NCI-H82 treated with DMSO at 0.1 percent for 48 hours (cell line): ENCODE data around the gene IRX4.

ENCODE experiments used
- DNase-seq: peaks from one replicate; lab custom pipeline; 2025; ENCODE audit not compliant: unreplicated experiment; lab: John Stamatoyannopoulos, UW

IRX4 gene

GRCh38 chr5:1914471-1914870 lies 31.7 kb upstream of the IRX4 start:
- no peak for DNase-seq

- no peak for DNase-seq
Measured at GRCh38 chr5:1913578-1913977, 30.9 kb upstream of the IRX4 start.

DNA sequence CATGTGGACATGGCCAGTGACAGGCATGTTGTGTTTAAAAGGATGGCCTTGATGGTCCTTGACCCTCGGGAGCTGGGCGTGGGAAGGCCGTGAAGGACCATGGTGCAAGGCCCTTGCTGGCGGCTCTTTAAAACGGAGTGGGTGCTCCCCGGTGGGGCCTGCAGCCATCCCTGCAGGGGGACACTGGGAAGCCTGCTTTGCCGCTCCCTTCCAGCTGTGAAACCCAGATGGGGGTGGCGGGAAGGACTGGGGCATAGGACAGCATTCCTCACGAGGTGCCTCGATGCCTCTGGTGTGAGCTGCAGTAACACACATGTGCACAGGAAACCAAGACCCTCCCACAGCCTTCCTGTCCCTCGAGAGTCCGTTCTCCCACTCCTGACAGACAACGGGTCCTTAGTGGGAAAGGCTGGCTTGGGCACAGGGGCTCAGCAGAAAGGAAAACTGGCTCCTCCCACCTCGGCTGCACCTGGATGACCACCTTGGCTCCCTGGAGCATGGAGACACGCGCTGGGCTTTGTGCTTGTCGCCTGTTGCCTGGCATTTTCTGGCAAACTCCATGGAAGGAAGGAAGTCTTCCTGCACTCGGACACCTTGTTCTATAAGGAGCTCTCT lies 30.3 kb upstream of the IRX4 start:
- no peak for DNase-seq

- no peak for DNase-seq
Measured at GRCh38 chr5:1911773-1912235, 29.1 kb upstream of the IRX4 start.

- no peak for DNase-seq
Measured at GRCh38 chr5:1910861-1911772, 28.4 kb upstream of the IRX4 start.

DNA sequence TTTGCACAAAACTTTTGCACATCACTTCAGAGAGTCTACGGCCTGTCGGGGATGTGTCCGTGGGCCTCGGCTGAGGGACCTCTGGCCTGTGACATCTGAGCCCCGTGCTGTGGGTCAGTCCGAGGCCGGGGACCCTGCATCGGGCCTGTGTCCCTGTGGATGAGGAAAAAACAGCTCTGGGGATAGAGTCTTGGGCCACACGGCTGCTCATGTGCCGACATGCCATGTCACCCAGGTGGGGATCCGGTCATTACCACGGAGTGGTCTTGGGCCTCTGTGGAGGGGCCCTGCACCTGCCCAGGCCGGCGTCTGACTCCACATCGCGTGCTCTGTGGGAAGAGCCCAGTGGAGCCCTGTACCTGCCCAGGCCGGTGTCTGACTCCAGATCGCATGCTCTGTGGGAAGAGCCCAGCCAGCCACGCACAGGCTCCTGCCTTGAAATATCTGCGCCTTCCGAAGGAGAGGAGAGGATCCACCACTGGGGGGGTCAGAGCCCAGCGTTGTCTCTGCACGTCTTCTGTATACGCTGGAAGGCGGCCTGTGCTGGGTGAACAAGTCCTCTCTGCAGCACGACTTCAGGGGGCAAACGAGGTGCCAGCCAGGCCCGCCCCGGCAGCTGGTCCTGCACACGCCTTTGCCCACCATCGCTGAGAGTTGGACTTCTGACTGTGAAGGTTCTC lies 27.5 kb upstream of the IRX4 start:
- DNase-seq: no peak

GRCh38 chr5:1909346-1909985 lies 26.7 kb upstream of the IRX4 start:
- DNase-seq: no peak

DNA sequence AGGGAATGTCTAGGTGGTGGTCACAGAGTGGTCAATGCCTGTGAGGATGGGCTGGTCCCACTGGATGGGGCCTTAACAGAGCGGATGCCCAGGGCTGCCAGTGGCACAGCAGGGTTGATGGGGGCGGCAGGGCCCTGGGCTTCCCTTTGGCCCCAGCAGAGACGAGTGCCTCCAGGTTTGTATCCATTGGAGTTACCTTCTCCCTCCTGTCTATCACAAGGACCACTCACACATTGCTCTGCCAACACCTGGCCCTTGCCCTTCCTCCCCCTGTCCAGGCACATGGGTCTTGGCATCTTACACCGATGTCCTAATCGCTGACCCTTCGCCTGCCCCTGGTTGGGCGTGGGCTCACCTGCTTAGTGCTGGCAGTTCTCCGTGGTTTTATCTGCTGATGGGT lies 26.2 kb upstream of the IRX4 start:
- no peak for DNase-seq

DNA sequence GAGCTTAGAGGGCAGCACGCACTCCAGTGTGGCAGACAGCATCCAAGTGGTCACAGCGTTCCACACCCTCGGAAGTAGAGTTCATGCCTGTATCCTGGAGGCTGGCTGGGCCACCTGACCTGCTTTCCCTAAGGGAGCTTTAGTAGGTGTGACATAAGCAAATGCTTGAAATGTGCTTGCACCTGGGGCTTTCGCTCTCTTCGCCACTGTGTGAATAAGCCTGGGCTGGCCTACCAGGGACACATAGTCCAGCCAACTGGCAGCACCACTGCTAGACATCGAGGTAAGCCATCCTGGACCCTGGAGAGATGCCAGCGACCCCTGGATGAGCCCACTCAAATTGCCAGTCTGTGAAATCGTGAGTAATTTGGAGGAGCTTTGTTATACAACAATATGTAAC lies 24.9 kb upstream of the IRX4 start:
- no peak for DNase-seq

GRCh38 chr5:1905108-1905507 lies 22.4 kb upstream of the IRX4 start:
- no peak for DNase-seq

DNA sequence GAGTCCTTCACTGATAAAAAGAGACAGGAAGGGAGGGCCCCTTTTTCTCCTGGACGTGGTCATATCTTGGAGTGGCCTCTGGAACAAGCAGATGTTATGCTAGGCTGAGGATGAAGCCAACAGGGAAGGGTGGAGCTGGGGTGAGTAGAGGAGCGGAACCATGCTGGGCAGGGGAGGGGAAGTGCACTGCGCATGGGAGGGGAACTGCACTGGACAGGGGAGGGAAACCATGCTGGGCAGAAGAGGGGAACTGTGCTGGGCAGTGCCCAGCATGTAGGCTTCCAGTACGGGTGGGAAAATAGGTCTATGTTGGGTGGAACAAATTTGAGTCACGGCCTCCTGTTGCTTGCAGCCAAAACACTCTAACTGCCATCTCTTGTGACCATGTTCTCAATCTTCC lies 19.3 kb upstream of the IRX4 start:
- DNase-seq: no peak

DNA sequence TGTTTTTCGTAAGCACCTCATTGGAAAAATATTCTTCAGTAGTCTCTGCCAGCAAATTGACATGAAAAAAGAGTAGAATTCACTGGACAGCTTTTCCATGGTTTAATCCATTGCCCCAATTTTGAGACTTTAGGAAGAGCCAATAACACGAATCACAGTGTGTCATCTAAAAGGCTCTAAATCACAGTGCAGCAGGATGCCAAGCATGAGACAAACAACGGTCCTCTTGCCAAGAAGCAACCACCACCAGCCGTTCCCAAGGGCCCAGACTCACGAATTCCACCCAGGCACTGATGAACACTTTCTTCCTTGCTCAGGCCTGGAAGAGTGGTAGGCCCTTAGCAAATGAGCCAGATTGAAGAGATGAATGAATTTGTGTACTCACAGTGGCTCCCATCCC lies 18.3 kb upstream of the IRX4 start:
- no peak for DNase-seq

GRCh38 chr5:1899201-1899600 lies 16.5 kb upstream of the IRX4 start:
- no peak for DNase-seq

- DNase-seq: no peak
Measured at GRCh38 chr5:1897816-1898450, 15.2 kb upstream of the IRX4 start.

- DNase-seq: no peak
Measured at GRCh38 chr5:1897386-1897785, 14.7 kb upstream of the IRX4 start.

- DNase-seq: no peak
Measured at GRCh38 chr5:1896602-1897376, 14.1 kb upstream of the IRX4 start.

DNA sequence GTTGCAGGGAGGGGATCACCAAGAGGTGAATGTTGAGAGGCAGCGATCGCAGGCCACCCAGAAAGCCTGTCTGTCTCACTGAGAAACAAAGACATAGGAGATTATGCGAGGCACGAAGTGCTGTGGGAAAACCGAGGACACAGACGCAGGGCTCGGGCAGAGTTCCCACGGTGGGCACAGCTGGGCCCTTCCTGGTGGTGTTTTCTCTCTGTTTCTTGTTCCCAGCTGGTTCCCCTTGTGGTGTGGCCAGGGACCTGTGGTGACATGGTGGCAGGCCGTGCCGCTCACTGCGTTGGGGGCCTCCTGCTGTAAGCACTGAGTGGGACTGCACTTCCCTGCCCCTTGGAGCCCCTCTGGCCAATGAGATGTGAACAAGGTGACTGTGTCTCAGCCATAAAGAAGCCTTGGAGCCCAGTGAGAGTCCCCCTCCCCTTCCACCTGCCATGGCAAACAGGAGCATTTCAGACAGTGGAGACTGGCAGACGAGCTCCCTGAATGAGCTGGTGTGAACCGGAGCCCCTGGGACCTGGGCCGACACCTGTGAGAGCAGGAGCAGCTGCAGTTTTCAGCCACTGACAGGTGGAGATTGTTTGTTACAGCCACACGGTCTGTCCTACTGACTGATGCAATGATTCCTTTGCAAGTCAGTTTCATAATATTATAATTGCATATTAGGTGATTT lies 13.2 kb upstream of the IRX4 start:
- DNase-seq: no peak

DNA sequence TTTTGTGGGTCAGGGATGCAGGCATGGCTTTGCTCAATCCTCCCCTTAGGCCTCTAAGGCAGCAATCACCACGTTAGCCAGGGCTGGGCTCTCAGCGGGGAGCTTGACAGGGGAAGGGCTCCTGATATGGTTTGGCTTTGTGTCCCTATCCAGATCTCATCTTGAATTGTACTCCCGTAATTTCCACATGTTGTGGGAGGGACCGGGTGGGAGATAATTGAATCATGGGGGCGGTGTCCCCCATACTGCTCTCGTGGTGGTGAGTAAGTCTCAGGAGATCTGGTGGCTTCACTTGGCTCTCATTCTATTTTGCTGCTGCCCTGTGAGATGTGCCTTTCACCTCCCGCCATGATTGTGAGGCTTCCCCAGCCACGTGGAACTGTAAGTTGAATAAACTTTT lies 11.5 kb upstream of the IRX4 start:
- no peak for DNase-seq

- DNase-seq: no peak
Measured at GRCh38 chr5:1893754-1894153, 11.0 kb upstream of the IRX4 start.
